SK-N-SH treated with all-trans-retinoic acid at 6 μM for 48 hours (cell line): ENCODE results near the gene ADCYAP1R1.

ENCODE experiments used
- ATAC-seq: fragments of 200-7000 bp; cut with Tn5 transposase; 3 replicates; pipeline ENCODE4 v1.9.1; 2020; ENCODE audit warnings: mild to moderate bottlenecking, moderate library complexity
- ARNTL ChIP-seq: fragments of 450-650 bp; formaldehyde crosslinking; IDR thresholded peaks from 2 replicates; pipeline ENCODE4 v1.5.0; 2020; ENCODE audit warnings: low read depth, mild to moderate bottlenecking, moderate library complexity, borderline replicate concordance
- BACH2 ChIP-seq: fragments of 250-450 bp; sonication (Bioruptor Pico); IDR thresholded peaks from 2 replicates; pipeline ENCODE4 v1.9.0; 2021; ENCODE audit warnings: mild to moderate bottlenecking, borderline replicate concordance
- CSDC2 ChIP-seq: fragments of 250-450 bp; sonication (Bioruptor Pico); IDR thresholded peaks from 2 replicates; pipeline ENCODE4 v1.5.0; 2020; ENCODE audit warnings: mild to moderate bottlenecking, moderate library complexity
- ESRRG ChIP-seq: fragments of 250-450 bp; sonication (Bioruptor Pico); IDR thresholded peaks from 2 replicates; pipeline ENCODE4 v1.6.1; 2021; ENCODE audit warnings: mild to moderate bottlenecking
- GLIS3 ChIP-seq: fragments of 250-450 bp; sonication (Bioruptor Pico); IDR thresholded peaks from 2 replicates; pipeline ENCODE4 v1.5.0; 2020; ENCODE audit warnings: mild to moderate bottlenecking, moderate library complexity
- ISL1 ChIP-seq: fragments of 250-450 bp; sonication (Bioruptor Pico); IDR thresholded peaks from 2 replicates; pipeline ENCODE4 v2.1.2; 2022; ENCODE audit warnings: mild to moderate bottlenecking, moderate library complexity
- OSR1 ChIP-seq: fragments of 250-450 bp; sonication (Bioruptor Pico); IDR thresholded peaks from 2 replicates; pipeline ENCODE4 v1.8.0; 2022; ENCODE audit warnings: moderate library complexity, mild to moderate bottlenecking, inconsistent platforms
- POU6F1 ChIP-seq: fragments of 250-450 bp; sonication (Bioruptor Pico); IDR thresholded peaks from 2 replicates; pipeline ENCODE4 v1.8.0; 2021; ENCODE audit warnings: low read depth, mild to moderate bottlenecking, moderate library complexity, borderline replicate concordance
- PPARA ChIP-seq: fragments of 250-450 bp; sonication (Bioruptor Pico); IDR thresholded peaks from 2 replicates; pipeline ENCODE4 v1.5.0; 2020; ENCODE audit warnings: mild to moderate bottlenecking, borderline replicate concordance
- RARB ChIP-seq: fragments of 250-450 bp; sonication (Bioruptor Pico); IDR thresholded peaks from 2 replicates; pipeline ENCODE4 v1.8.0; 2021; ENCODE audit warnings: mild to moderate bottlenecking, moderate library complexity
- SNAI2 ChIP-seq: fragments of 250-450 bp; sonication (Bioruptor Pico); IDR thresholded peaks from 2 replicates; pipeline ENCODE4 v1.5.0; 2020; ENCODE audit warnings: mild to moderate bottlenecking, moderate library complexity
- TCF4 ChIP-seq: fragments of 250-450 bp; sonication (Bioruptor Pico); IDR thresholded peaks from 2 replicates; pipeline ENCODE4 v1.8.0; 2021; ENCODE audit warnings: mild to moderate bottlenecking, moderate library complexity, borderline replicate concordance
- ZC3H10 ChIP-seq: fragments of 250-450 bp; sonication (Bioruptor Pico); IDR thresholded peaks from 2 replicates; pipeline ENCODE4 v1.5.1; 2021; ENCODE audit warnings: mild to moderate bottlenecking, moderate library complexity
- ZFP3 ChIP-seq: fragments of 250-450 bp; sonication (Bioruptor Pico); IDR thresholded peaks from 2 replicates; pipeline ENCODE4 v1.5.0; 2020; ENCODE audit warnings: mild to moderate bottlenecking, moderate library complexity
- ZNF565 ChIP-seq: fragments of 450-650 bp; formaldehyde crosslinking; conservative IDR thresholded peaks from 2 replicates; pipeline ENCODE4 v1.5.0; 2020; ENCODE audit warnings: low read depth, mild to moderate bottlenecking, moderate library complexity
- ZNF70 ChIP-seq: fragments of 450-650 bp; formaldehyde crosslinking; IDR thresholded peaks from 2 replicates; pipeline ENCODE4 v1.5.0; 2020; ENCODE audit warnings: mild to moderate bottlenecking, moderate library complexity
- ZNF8 ChIP-seq: fragments of 450-650 bp; formaldehyde crosslinking; IDR thresholded peaks from 2 replicates; pipeline ENCODE4 v1.5.0; 2020; ENCODE audit warnings: mild to moderate bottlenecking, moderate library complexity
- TF ChIP-seq, protein P1 (sequence below): fragments of 250-450 bp; sonication (Bioruptor Pico); IDR thresholded peaks from 2 replicates; pipeline ENCODE4 v1.5.1; 2021; ENCODE audit warnings: mild to moderate bottlenecking, moderate library complexity
- TF ChIP-seq, protein P2 (sequence below): fragments of 250-450 bp; sonication (Bioruptor Pico); IDR thresholded peaks from 2 replicates; pipeline ENCODE4 v1.5.1; 2020; ENCODE audit warnings: low read depth, mild to moderate bottlenecking, moderate library complexity

ADCYAP1R1 gene

GRCh38 chr7:31020161-31020560 is 31.9 kb upstream of the ADCYAP1R1 start:
- ATAC-seq, result no peak
- no peak for TF ChIP-seq ZNF8 (CRISPR knock-in tag)
- no peak for TF ChIP-seq PPARA (CRISPR knock-in tag)
- TF ChIP-seq ESRRG (CRISPR knock-in tag), result no peak
- no peak for TF ChIP-seq ZC3H10
- TF ChIP-seq, protein P1, sequence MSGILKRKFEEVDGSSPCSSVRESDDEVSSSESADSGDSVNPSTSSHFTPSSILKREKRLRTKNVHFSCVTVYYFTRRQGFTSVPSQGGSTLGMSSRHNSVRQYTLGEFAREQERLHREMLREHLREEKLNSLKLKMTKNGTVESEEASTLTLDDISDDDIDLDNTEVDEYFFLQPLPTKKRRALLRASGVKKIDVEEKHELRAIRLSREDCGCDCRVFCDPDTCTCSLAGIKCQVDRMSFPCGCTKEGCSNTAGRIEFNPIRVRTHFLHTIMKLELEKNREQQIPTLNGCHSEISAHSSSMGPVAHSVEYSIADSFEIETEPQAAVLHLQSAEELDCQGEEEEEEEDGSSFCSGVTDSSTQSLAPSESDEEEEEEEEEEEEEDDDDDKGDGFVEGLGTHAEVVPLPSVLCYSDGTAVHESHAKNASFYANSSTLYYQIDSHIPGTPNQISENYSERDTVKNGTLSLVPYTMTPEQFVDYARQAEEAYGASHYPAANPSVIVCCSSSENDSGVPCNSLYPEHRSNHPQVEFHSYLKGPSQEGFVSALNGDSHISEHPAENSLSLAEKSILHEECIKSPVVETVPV (CRISPR knock-in tag), result no peak
- no peak for TF ChIP-seq ZFP3 (CRISPR knock-in tag)
- TF ChIP-seq SNAI2 (CRISPR knock-in tag), result no peak
- no peak for TF ChIP-seq BACH2 (CRISPR knock-in tag)
- TF ChIP-seq POU6F1, result no peak
- TF ChIP-seq ISL1, result no peak
- TF ChIP-seq OSR1 (CRISPR knock-in tag), result no peak
- TF ChIP-seq TCF4 (CRISPR knock-in tag), result no peak
- no peak for TF ChIP-seq CSDC2 (CRISPR knock-in tag)
- TF ChIP-seq, protein P2, sequence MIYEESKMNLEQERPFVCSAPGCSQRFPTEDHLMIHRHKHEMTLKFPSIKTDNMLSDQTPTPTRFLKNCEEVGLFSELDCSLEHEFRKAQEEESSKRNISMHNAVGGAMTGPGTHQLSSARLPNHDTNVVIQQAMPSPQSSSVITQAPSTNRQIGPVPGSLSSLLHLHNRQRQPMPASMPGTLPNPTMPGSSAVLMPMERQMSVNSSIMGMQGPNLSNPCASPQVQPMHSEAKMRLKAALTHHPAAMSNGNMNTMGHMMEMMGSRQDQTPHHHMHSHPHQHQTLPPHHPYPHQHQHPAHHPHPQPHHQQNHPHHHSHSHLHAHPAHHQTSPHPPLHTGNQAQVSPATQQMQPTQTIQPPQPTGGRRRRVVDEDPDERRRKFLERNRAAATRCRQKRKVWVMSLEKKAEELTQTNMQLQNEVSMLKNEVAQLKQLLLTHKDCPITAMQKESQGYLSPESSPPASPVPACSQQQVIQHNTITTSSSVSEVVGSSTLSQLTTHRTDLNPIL (CRISPR knock-in tag), result no peak
- TF ChIP-seq RARB (CRISPR knock-in tag), result no peak

GRCh38 chr7:31020652-31021051 is 31.5 kb upstream of the ADCYAP1R1 start:
- ATAC-seq, result no peak
- TF ChIP-seq TCF4 (CRISPR knock-in tag) (no peak), ZNF70 (CRISPR knock-in tag) (no peak), ARNTL (no peak), OSR1 (CRISPR knock-in tag) (no peak), POU6F1 (no peak), ISL1 (no peak), RARB (CRISPR knock-in tag) (no peak), CSDC2 (CRISPR knock-in tag) (no peak), SNAI2 (CRISPR knock-in tag) (no peak), ESRRG (CRISPR knock-in tag) (no peak), ZNF565 (CRISPR knock-in tag) (no peak)
- TF ChIP-seq, protein P2 (CRISPR knock-in tag), result no peak

DNA sequence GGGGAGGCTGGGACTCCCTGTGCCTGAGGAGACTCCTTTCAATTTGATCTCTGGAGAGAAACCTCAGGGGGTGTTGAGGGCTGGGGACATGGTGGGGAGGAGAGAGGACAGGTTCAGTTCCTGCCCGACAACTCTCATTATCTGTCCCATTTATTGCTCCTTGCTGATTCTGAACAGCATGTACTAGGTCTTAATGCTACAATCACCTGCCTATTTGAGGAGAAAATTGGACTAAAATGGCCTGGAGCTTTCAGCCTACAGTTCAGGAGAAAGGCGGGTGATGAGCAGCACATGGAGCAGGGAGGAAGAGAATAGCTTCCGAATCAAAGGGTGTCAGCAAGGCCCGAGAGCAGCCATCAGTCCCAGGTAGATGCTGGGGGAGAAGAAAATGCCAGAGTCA is 30.0 kb upstream of the ADCYAP1R1 start:
- no peak for TF ChIP-seq ZNF565 (CRISPR knock-in tag)
- TF ChIP-seq GLIS3 (CRISPR knock-in tag), result no peak
- no peak for TF ChIP-seq ESRRG (CRISPR knock-in tag)
- TF ChIP-seq ARNTL, result no peak
- no peak for TF ChIP-seq OSR1 (CRISPR knock-in tag)
- no peak for TF ChIP-seq RARB (CRISPR knock-in tag)
- no peak for TF ChIP-seq CSDC2 (CRISPR knock-in tag)
- no peak for TF ChIP-seq TCF4 (CRISPR knock-in tag)
- TF ChIP-seq PPARA (CRISPR knock-in tag), result no peak
- TF ChIP-seq POU6F1, result no peak
- ATAC-seq, result no peak
